Measurements from ENCODE around the gene USP31. TPM values are rescaled to one million over a fixed set of nuclear protein-coding genes. Genes with fewer than 3 reads are reported as not detected.

USP31 gene
- total RNA-seq, 5 donors from 2014 or later (not counting 1 experiment from before 2014, with no cell fraction given), result 4.1 to 6.4 (median 5.6) TPM

DNA sequence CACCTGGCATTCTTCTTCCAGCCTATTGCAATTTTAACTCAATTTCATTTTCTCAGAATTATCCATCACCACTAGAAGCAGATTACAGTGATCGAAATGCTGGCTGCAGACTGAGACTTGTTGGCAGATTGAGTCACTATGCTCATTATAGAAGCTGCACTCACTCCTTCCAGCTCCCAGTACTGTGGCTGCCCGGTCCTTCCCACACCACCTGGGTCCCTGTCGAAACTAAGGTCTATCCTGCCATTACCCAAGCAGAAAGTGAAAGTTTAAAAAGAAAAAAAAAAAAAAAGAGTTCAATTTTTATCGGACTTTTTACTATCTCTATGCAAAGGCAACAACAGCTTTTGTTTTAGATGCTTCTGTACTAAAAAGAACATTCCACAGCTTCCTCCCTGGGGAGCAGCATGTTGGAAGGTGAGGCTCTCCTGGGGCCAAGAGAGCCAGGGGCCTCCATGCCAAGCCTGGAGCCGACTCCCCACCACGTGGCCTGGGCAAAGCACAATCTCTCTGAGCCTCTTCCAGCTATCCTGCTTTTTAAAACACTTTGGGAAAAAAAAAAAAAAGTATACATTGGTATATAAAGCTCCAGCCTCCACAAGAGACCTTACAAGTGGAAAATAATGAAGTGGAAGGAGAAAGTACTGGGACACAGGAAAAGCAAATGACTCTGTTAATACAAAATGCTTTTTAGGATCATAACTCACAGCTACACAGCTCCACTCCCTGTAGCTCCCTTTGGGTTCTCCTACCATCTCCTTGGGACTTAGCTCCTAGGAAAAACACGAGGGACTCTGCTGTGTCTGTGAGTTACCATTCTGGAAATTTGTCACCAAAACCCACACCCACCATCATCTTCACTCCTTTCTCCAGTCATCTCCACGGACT lies 77.8 kb downstream of the USP31 start:
- ATAC-seq (replicated peaks in 1 of 4) (no peak), DNase-seq (no peak)
- Histone ChIP-seq H3K4me1 (ENCODE audit: control insufficient read depth in 1 of 2, extremely low read depth in 1 of 2, insufficient read depth in 2 of 2, low read length in 2 of 2) (no peaks in the 10 kb centered on the region), H3K9me3 (no peaks in the 10 kb centered on the region), H3K36me3 (ENCODE audit: control insufficient read depth in 2 of 2, extremely low read depth in 1 of 2, insufficient read depth in 1 of 2, low read length in 1 of 2) (peaks cover 18 to 22% of the 10 kb centered on the region in 2 donors), H3K27me3 (replicated peaks in 1 of 2; ENCODE audit: control insufficient read depth in 2 of 2, extremely low read depth in 1 of 2, insufficient read depth in 2 of 2, low read length in 1 of 2) (no peaks in the 10 kb centered on the region), H3K4me3 (ENCODE audit: control insufficient read depth in 1 of 2, extremely low read depth in 1 of 2, low read length in 1 of 2) (no peak overlapping the region), H3K27ac (ENCODE audit: low read length) (no peak overlapping the region)
- Mint-ChIP-seq H3K4me1 (no peaks in the 10 kb centered on the region), H3K27me3 (no peaks in the 10 kb centered on the region), H3K27ac (no peak overlapping the region), H3K9me3 (no peaks in the 10 kb centered on the region), H3K36me3 (peaks cover 57% of the 10 kb centered on the region), H3K4me3 (no peak overlapping the region)
- ChIA-PET CTCF (interaction anchor here in 1 of 2 donors (0.6 kb wide), 1 partner anchor 12 kb away, joined by 3 read pairs; no protein-coding TSS in a partner anchor), POLR2A (interaction anchor here in 1 of 2 donors (0.7 kb wide), 1 partner anchor 1507 kb away, joined by 6 read pairs; no protein-coding TSS in a partner anchor)
- WGBS (ENCODE audit: insufficient coverage), result 79% methylated on average over 2 of the region's 8 CpGs

DNA sequence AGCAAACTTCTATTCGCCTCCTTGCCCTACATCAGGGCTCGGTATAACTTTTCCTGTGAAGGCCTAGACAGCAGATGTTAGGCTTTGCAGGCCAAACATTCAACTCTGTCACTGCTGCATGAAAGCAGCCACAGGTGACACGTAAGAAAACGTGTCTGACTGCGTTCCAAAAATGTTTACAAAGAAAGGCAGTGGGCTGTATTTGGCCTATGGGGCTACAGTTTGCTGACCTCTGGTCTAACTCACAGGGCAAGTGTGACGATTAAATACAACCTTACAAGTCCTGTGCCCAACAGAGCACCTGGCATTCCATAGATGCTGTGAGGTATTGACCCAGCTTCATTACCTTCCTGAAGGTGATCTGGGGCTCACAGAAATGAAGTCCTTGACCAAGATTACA lies 79.4 kb downstream of the USP31 start:
- 100% methylated on average over 3 of the region's 6 CpGs for WGBS (ENCODE audit: insufficient coverage)
- H3K27me3 ChIP-seq (replicated peaks in 1 of 2; ENCODE audit: control insufficient read depth in 2 of 2, extremely low read depth in 1 of 2, insufficient read depth in 2 of 2, low read length in 1 of 2), result no peaks in the 10 kb centered on the region
- peaks cover 0 to 1% (median 0%) of the 10 kb centered on the region in 3 donors for H3K4me1 Mint-ChIP-seq

DNA sequence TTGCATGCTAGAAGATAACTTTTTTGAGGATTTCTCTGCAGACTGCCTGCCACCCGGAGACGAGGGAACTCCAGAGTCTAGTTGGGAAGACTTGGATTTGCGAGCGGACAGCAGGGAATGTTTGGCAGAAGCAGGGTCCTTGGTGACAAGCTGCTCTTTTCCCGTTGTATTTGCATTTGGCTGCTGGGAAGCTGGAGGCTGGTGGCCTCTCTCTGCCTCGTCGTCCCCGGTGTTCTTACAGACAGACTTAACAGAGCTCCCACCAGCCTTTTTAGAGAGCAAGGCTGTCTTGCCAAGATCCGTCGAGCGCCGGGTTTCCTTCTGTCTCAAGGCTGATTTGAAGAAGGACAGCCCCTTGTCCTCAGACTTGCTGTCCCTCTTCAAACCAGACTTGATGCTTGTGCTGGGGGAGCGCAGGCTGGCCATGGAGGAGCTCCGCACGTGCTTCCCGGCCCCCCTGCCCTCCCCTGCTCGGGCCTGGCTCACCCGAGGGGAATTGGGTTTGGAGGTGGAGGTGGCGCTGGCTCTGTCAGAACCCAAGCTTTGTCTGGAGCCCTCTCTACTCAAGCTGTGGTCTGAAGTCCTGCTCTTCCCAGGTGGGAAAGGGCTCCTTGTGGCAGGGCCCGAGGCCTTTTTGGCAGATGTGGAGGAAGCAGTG lies 81.0 kb downstream of the USP31 start:
- peaks cover 14 to 21% of the 10 kb centered on the region in 2 donors for H3K36me3 ChIP-seq (ENCODE audit: control insufficient read depth in 2 of 2, extremely low read depth in 1 of 2, insufficient read depth in 1 of 2, low read length in 1 of 2)
- Mint-ChIP-seq H3K36me3 (peaks cover 45% of the 10 kb centered on the region), H3K4me3 (no peak overlapping the region), H3K9me3 (no peaks in the 10 kb centered on the region), H3K4me1 (peaks cover 0 to 4% (median 0%) of the 10 kb centered on the region in 3 donors), H3K27me3 (no peaks in the 10 kb centered on the region), H3K27ac (no peak overlapping the region)
- POLR2A ChIA-PET, result no interaction called here
- no peaks in the 10 kb centered on the region for H3K27me3 ChIP-seq (replicated peaks in 1 of 2; ENCODE audit: control insufficient read depth in 2 of 2, extremely low read depth in 1 of 2, insufficient read depth in 2 of 2, low read length in 1 of 2)
- no peak overlapping the region for H3K27ac ChIP-seq (ENCODE audit: low read length)
- H3K9me3 ChIP-seq, result no peaks in the 10 kb centered on the region
- ATAC-seq (replicated peaks in 1 of 4) (no peak), DNase-seq (no peak)
- H3K4me1 ChIP-seq (ENCODE audit: control insufficient read depth in 1 of 2, extremely low read depth in 1 of 2, insufficient read depth in 2 of 2, low read length in 2 of 2), result no peaks in the 10 kb centered on the region
- over 99% methylated on average over 12 of the region's 20 CpGs for WGBS (ENCODE audit: insufficient coverage)
- H3K4me3 ChIP-seq (ENCODE audit: control insufficient read depth in 1 of 2, extremely low read depth in 1 of 2, low read length in 1 of 2), result no peak overlapping the region
- CTCF ChIA-PET, result interaction anchor here in 1 of 2 donors (0.6 kb wide), 1 partner anchor 1366 kb away, joined by 3 read pairs; no protein-coding TSS in a partner anchor

More for the DNA sequence above, 79.4 kb downstream of the USP31 start:
- Mint-ChIP-seq H3K9me3 (no peaks in the 10 kb centered on the region), H3K27ac (no peak overlapping the region), H3K4me3 (no peak overlapping the region), H3K36me3 (peaks cover 54% of the 10 kb centered on the region), H3K27me3 (no peaks in the 10 kb centered on the region)
- Histone ChIP-seq H3K4me3 (ENCODE audit: control insufficient read depth in 1 of 2, extremely low read depth in 1 of 2, low read length in 1 of 2) (no peak overlapping the region), H3K4me1 (ENCODE audit: control insufficient read depth in 1 of 2, extremely low read depth in 1 of 2, insufficient read depth in 2 of 2, low read length in 2 of 2) (no peaks in the 10 kb centered on the region), H3K9me3 (no peaks in the 10 kb centered on the region), H3K27ac (ENCODE audit: low read length) (no peak overlapping the region), H3K36me3 (ENCODE audit: control insufficient read depth in 2 of 2, extremely low read depth in 1 of 2, insufficient read depth in 1 of 2, low read length in 1 of 2) (peaks cover 16 to 22% of the 10 kb centered on the region in 2 donors)
- no peak for ATAC-seq (replicated peaks in 1 of 4)
- DNase-seq, result no peak
- POLR2A ChIA-PET, result interaction anchor here in 1 of 2 donors (0.6 kb wide), 1 partner anchor 13 kb away, joined by 3 read pairs; no protein-coding TSS in a partner anchor
- CTCF ChIA-PET, result no interaction called here

DNA sequence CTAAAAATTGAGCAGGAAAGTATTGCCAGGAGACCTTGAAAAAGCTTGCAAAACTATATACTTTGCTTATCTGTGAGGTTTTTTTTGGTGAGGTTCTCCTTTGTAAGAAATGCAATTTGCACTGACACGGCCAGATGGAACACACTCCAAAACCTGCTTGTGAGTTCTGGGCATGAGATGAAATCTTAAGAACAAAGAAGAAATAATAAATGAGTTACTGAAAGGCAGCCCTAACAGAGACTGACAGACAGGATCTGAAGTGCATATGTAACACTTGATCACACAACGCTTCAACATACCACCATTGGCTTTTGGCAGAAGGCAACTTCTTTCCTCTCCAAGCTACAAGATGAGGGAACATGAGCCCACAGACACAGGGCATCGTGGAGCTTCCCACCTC lies 82.6 kb downstream of the USP31 start:
- H3K27ac Mint-ChIP-seq, result no peak overlapping the region
- DNase-seq, result no peak
- ChIA-PET CTCF (no interaction called here), POLR2A (no interaction called here)
- Histone ChIP-seq H3K36me3 (ENCODE audit: control insufficient read depth in 2 of 2, extremely low read depth in 1 of 2, insufficient read depth in 1 of 2, low read length in 1 of 2) (peaks cover 14% of the 10 kb centered on the region in 2 donors), H3K27me3 (replicated peaks in 1 of 2; ENCODE audit: control insufficient read depth in 2 of 2, extremely low read depth in 1 of 2, insufficient read depth in 2 of 2, low read length in 1 of 2) (no peaks in the 10 kb centered on the region), H3K27ac (ENCODE audit: low read length) (no peak overlapping the region), H3K4me3 (ENCODE audit: control insufficient read depth in 1 of 2, extremely low read depth in 1 of 2, low read length in 1 of 2) (no peak overlapping the region), H3K9me3 (no peaks in the 10 kb centered on the region), H3K4me1 (ENCODE audit: control insufficient read depth in 1 of 2, extremely low read depth in 1 of 2, insufficient read depth in 2 of 2, low read length in 2 of 2) (no peaks in the 10 kb centered on the region)
- peaks cover 29% of the 10 kb centered on the region for H3K36me3 Mint-ChIP-seq
- peaks cover 0 to 4% (median 0%) of the 10 kb centered on the region in 3 donors for H3K4me1 Mint-ChIP-seq
- no peak overlapping the region for H3K4me3 Mint-ChIP-seq
- WGBS (ENCODE audit: insufficient coverage), result 90% methylated on average over 1 of the region's 3 CpGs
- H3K9me3 Mint-ChIP-seq, result no peaks in the 10 kb centered on the region
- no peak for ATAC-seq (replicated peaks in 1 of 4)
- no peaks in the 10 kb centered on the region for H3K27me3 Mint-ChIP-seq

DNA sequence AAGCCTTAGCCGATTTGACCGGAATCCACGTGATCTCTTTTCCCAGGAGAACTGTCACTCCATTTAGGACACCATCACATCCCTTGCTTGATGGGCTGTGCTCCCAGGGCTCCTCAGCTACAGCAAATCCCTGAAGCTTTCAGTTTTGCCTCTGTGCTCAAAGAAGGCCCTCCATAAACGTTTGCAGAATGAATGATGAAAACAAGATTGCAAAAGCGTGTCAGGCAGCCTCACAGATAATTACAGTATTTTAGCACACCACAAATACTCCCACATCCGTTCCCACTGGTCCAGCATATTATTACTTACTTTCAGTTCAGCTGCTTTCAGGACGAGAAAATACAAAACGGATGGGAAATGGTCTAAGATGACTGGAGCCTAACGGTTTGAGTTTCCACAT lies 84.6 kb downstream of the USP31 start:
- no peak overlapping the region for H3K27ac ChIP-seq (ENCODE audit: low read length)
- H3K27me3 ChIP-seq (replicated peaks in 1 of 2; ENCODE audit: control insufficient read depth in 2 of 2, extremely low read depth in 1 of 2, insufficient read depth in 2 of 2, low read length in 1 of 2), result no peaks in the 10 kb centered on the region
- H3K36me3 ChIP-seq (ENCODE audit: control insufficient read depth in 2 of 2, extremely low read depth in 1 of 2, insufficient read depth in 1 of 2, low read length in 1 of 2), result peaks cover 11 to 14% of the 10 kb centered on the region in 2 donors
- H3K4me1 ChIP-seq (ENCODE audit: control insufficient read depth in 1 of 2, extremely low read depth in 1 of 2, insufficient read depth in 2 of 2, low read length in 2 of 2), result no peaks in the 10 kb centered on the region
- Mint-ChIP-seq H3K4me3 (no peak overlapping the region), H3K4me1 (peaks cover 0 to 5% (median 2%) of the 10 kb centered on the region in 3 donors), H3K27ac (no peak overlapping the region), H3K36me3 (peaks cover 17% of the 10 kb centered on the region), H3K9me3 (no peaks in the 10 kb centered on the region), H3K27me3 (peaks cover 1 to 5% of the 10 kb centered on the region in 2 donors)
- ChIA-PET POLR2A (no interaction called here), CTCF (no interaction called here)
- no peak overlapping the region for H3K4me3 ChIP-seq (ENCODE audit: control insufficient read depth in 1 of 2, extremely low read depth in 1 of 2, low read length in 1 of 2)
- WGBS (ENCODE audit: insufficient coverage), result 92% methylated on average over 5 of the region's 9 CpGs
- DNase-seq (no peak), ATAC-seq (replicated peaks in 1 of 4) (no peak)
- no peaks in the 10 kb centered on the region for H3K9me3 ChIP-seq

DNA sequence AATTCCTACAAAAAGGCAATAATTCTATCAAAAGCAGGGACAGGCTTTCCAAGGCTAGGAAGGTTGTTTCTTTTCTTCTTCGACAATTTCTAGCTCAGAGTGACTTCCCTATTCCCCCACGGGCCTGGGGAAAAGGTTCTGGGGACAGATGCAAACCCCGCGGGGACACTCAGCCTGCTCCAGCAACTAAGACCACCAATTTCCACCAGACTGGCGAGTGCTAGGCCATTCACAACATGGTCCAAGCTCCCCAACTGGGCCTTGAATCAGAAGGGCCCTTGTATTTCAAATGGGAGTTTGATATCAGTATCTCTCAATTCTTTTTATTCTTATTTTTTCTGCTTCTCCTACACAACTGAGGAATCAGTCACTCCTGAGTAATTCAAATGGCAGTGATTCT lies 86.7 kb downstream of the USP31 start:
- no peaks in the 10 kb centered on the region for H3K4me1 ChIP-seq (ENCODE audit: control insufficient read depth in 1 of 2, extremely low read depth in 1 of 2, insufficient read depth in 2 of 2, low read length in 2 of 2)
- ChIA-PET CTCF (no interaction called here), POLR2A (no interaction called here)
- no peaks in the 10 kb centered on the region for H3K9me3 ChIP-seq
- no peaks in the 10 kb centered on the region for H3K36me3 ChIP-seq (ENCODE audit: control insufficient read depth in 2 of 2, extremely low read depth in 1 of 2, insufficient read depth in 1 of 2, low read length in 1 of 2)
- no peak overlapping the region for H3K4me3 ChIP-seq (ENCODE audit: control insufficient read depth in 1 of 2, extremely low read depth in 1 of 2, low read length in 1 of 2)
- Mint-ChIP-seq H3K4me1 (peaks cover 0 to 5% (median 2%) of the 10 kb centered on the region in 3 donors), H3K4me3 (no peak overlapping the region), H3K9me3 (no peaks in the 10 kb centered on the region), H3K27ac (no peak overlapping the region), H3K27me3 (peaks cover 9 to 15% of the 10 kb centered on the region in 2 donors), H3K36me3 (peaks cover under 1% of the 10 kb centered on the region)
- H3K27ac ChIP-seq (ENCODE audit: low read length), result no peak overlapping the region
- ATAC-seq (replicated peaks in 1 of 4), result no peak
- peaks cover 0 to 5% of the 10 kb centered on the region in 2 experiments for H3K27me3 ChIP-seq (replicated peaks in 1 of 2; ENCODE audit: control insufficient read depth in 2 of 2, extremely low read depth in 1 of 2, insufficient read depth in 2 of 2, low read length in 1 of 2)
- WGBS (ENCODE audit: insufficient coverage), result 83% methylated on average over 2 of the region's 5 CpGs
- no peak for DNase-seq

All from T-cell (primary cell).